ENCODE data around the gene NOL6. TPM values are rescaled to one million over a fixed set of nuclear protein-coding genes. Genes with fewer than 3 reads are reported as not detected.

NOL6 gene
- total RNA-seq, 3 donors from 2014 or later = 18.8 to 20.2 (median 18.8) TPM

DNA sequence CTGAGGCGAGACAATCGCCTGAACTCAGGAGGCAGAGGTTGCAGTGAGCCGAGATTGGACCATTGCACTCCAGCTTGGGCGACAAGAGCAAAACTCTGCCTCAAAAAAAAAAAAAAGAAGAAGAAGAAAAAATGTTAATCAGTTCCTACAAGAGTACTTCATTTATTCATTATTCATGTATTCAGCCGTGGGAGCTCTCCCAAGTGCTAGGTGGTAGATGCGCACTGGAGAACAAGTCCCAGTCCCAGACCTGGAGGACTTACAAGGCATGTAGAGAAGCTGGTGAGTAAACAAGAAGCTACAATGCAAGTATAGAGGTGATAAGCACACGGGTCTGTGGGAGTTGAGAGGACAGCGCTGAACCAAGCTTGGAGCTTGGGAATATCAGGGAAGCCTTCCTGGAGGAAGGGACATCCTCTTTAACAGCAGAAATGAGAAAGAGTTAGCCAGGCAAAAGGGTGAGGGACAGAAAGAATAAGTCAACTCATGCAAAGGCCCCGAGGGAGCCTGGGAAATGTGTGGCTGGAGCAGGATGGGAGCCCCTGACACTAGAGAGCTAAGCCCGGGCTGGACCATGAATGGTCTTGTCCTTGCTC is 53.9 kb downstream of the NOL6 start:
- ATAC-seq (no peak), DNase-seq (no peak)
- intact Hi-C loops (cut with DNase I, micrococcal nuclease) = no loop called here
- TF ChIP-seq, protein P1, sequence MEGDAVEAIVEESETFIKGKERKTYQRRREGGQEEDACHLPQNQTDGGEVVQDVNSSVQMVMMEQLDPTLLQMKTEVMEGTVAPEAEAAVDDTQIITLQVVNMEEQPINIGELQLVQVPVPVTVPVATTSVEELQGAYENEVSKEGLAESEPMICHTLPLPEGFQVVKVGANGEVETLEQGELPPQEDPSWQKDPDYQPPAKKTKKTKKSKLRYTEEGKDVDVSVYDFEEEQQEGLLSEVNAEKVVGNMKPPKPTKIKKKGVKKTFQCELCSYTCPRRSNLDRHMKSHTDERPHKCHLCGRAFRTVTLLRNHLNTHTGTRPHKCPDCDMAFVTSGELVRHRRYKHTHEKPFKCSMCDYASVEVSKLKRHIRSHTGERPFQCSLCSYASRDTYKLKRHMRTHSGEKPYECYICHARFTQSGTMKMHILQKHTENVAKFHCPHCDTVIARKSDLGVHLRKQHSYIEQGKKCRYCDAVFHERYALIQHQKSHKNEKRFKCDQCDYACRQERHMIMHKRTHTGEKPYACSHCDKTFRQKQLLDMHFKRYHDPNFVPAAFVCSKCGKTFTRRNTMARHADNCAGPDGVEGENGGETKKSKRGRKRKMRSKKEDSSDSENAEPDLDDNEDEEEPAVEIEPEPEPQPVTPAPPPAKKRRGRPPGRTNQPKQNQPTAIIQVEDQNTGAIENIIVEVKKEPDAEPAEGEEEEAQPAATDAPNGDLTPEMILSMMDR (IDR thresholded peaks at IDR 0.05) = no peak
- no peaks in the 10 kb centered on the region for H3K9me3 ChIP-seq
- H3K4me3 ChIP-seq = no peak overlapping the region
- peaks cover 14% of the 10 kb centered on the region for H3K4me1 ChIP-seq (ENCODE audit: low read depth)
- H3K36me3 ChIP-seq (ENCODE audit: low read depth) = no peaks in the 10 kb centered on the region

DNA sequence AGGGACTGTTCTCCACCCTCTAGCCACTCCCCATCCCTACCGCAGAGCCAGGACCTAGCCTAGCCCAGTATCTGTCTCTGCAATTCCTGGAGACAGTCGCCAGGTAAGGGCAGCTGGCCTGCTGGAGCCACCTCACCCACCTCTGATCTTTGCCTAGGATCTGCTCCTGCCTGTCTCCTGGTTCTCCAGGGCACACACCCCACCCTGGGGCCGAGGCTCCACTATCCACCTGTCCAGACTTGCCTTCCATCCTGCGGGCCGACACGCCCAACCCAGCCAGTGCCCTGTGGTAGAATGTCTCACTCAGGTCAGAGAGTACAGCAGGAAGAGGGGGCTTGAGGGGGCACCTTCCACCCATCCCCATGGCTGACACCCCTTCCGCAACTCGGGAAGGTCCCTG is 55.6 kb downstream of the NOL6 start:
- DNase-seq = peak; percentile 57 to 64 (median 64)
- H3K36me3 ChIP-seq (ENCODE audit: low read depth) = no peaks in the 10 kb centered on the region
- H3K4me3 ChIP-seq = no peak overlapping the region
- peaks cover 14% of the 10 kb centered on the region for H3K4me1 ChIP-seq (ENCODE audit: low read depth)
- no peaks in the 10 kb centered on the region for H3K9me3 ChIP-seq
- ATAC-seq = peak; percentile 44
- TF ChIP-seq, protein P1 (IDR thresholded peaks at IDR 0.05) = no peak
- intact Hi-C loops (cut with DNase I, micrococcal nuclease) = no loop called here

GRCh38 chr9:33416996-33417395 is 56.7 kb downstream of the NOL6 start:
- Histone ChIP-seq H3K4me1 (ENCODE audit: low read depth) (peaks cover 14% of the 10 kb centered on the region), H3K9me3 (no peaks in the 10 kb centered on the region), H3K36me3 (ENCODE audit: low read depth) (no peaks in the 10 kb centered on the region), H3K4me3 (no peak overlapping the region)
- intact Hi-C loops (cut with DNase I, micrococcal nuclease) = loop anchor here in 1 of 2 donors (2.0 kb wide), 1 partner anchor 42 kb away; no protein-coding TSS in a partner anchor
- TF ChIP-seq, protein P1 (IDR thresholded peaks at IDR 0.05) = no peak
- DNase-seq = no peak
- no peak for ATAC-seq

DNA sequence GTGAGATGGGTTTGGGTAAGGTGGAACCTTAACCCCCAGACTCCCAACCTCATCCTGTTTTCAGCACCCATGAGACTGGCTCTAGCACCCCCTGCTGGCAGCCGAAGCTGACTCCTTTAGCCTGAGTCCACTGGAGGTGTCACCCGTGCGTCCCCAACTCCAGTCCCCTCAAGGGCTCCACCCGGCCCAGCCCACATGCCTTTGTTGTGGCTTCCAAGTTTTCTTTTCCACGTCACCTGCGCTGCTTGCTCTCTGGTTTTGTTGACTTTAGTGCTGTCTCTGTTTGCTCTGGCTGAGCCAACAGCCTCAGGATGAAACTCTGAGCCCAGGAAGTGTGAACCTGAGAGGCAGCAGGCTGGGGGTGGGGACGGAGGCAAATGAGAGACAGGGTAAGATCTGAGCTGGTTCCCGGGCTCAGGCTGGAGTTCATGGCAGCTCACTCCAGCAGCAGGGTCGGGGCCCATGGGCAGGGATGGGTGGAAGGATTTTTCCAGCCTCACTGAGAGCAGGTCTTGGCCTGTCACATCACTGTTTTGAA is 58.2 kb downstream of the NOL6 start:
- ATAC-seq (peak; percentile 92), DNase-seq (peak; percentile 92 to 96 (median 92))
- Histone ChIP-seq H3K4me1 (ENCODE audit: low read depth) (peaks cover 14% of the 10 kb centered on the region), H3K4me3 (no peak overlapping the region), H3K36me3 (ENCODE audit: low read depth) (no peaks in the 10 kb centered on the region), H3K9me3 (no peaks in the 10 kb centered on the region)
- intact Hi-C loops (cut with DNase I, micrococcal nuclease) = loop anchor here in 1 of 2 donors (2.0 kb wide), 1 partner anchor 41 kb away; no protein-coding TSS in a partner anchor
- TF ChIP-seq, protein P1 (IDR thresholded peaks at IDR 0.05) = peak; percentile 69

- peak; percentile 5 for ATAC-seq
- TF ChIP-seq, protein P1 (IDR thresholded peaks at IDR 0.05) = no peak
- Histone ChIP-seq H3K9me3 (no peaks in the 10 kb centered on the region), H3K4me1 (ENCODE audit: low read depth) (peaks cover 14% of the 10 kb centered on the region), H3K36me3 (ENCODE audit: low read depth) (no peaks in the 10 kb centered on the region), H3K4me3 (no peak overlapping the region)
- intact Hi-C loops (cut with DNase I, micrococcal nuclease) = no loop called here
- DNase-seq = peak; percentile 24 to 62 (median 49)
These were observed 58.7 kb downstream of the NOL6 start for GRCh38 chr9:33414889-33415500.
